Measurements from ENCODE around the gene ADGRV1.

- TF ChIP-seq CTCF (conservative IDR thresholded peaks at IDR 0.05; ENCODE audit: low read length) (no peak), EZH2phosphoT487 (IDR thresholded peaks at IDR 0.05; ENCODE audit: borderline replicate concordance, low read depth, low read length) (no peak)
Observed at GRCh38 chr5:90803876-90804275, 245.3 kb downstream of the ADGRV1 start.
